Rectal smooth muscle tissue (tissue), 1 donor: ENCODE data around the gene FGGY.

Experiments used
- H3K27ac ChIP-seq: one replicate; pipeline ENCODE4 v1.7.0; 2013; ENCODE audit warnings: low read depth, low read length, inconsistent platforms
- H3K27me3 ChIP-seq: one replicate; pipeline ENCODE4 v1.7.0; 2013; ENCODE audit warnings: low read length; ENCODE audit not compliant: control insufficient read depth, insufficient read depth
- H3K36me3 ChIP-seq: one replicate; pipeline ENCODE4 v1.7.0; 2013; ENCODE audit warnings: low read length; ENCODE audit not compliant: control insufficient read depth, insufficient read depth
- H3K4me1 ChIP-seq: one replicate; pipeline ENCODE4 v1.7.0; 2013; ENCODE audit warnings: low read length; ENCODE audit not compliant: control insufficient read depth, insufficient read depth
- H3K4me3 ChIP-seq: one replicate; pipeline ENCODE4 v1.7.0; 2013; ENCODE audit warnings: low read length
- H3K9ac ChIP-seq: one replicate; pipeline ENCODE4 v1.7.0; 2013; ENCODE audit warnings: low read length

The FGGY gene

GRCh38 chr1:59736744-59737143 lies 439.9 kb downstream of the FGGY start:
- Histone ChIP-seq H3K9ac (no peak overlapping the region), H3K27ac (no peak overlapping the region), H3K27me3 (no peaks in the 10 kb centered on the region), H3K36me3 (no peaks in the 10 kb centered on the region), H3K4me1 (peaks cover 15% of the 10 kb centered on the region), H3K4me3 (no peak overlapping the region)

DNA sequence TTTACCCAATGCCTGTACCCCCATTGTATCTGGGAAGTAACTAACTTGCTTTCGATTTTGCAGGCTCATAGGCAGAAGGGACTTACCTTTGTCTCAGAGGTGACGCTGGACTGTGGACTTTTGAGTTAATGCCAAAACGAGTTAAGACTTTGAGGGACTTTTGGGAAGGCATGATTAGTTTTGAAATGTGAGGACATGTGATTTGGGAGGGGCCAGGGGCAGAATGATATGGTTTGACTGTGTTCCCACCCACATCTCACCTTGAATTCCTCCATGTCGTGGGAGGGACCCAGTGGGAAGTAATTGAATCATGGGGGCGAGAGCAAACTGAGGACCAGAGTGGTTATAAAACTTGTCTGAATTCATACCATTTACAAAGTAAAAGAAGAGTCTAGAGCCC lies 440.7 kb downstream of the FGGY start:
- no peaks in the 10 kb centered on the region for H3K36me3 ChIP-seq
- H3K4me3 ChIP-seq = no peak overlapping the region
- H3K4me1 ChIP-seq = peaks cover 6% of the 10 kb centered on the region
- no peak overlapping the region for H3K27ac ChIP-seq
- H3K9ac ChIP-seq = no peak overlapping the region
- no peaks in the 10 kb centered on the region for H3K27me3 ChIP-seq

GRCh38 chr1:59738152-59738551 lies 441.3 kb downstream of the FGGY start:
- H3K36me3 ChIP-seq = no peaks in the 10 kb centered on the region
- no peak overlapping the region for H3K4me3 ChIP-seq
- no peak overlapping the region for H3K27ac ChIP-seq
- peaks cover 4% of the 10 kb centered on the region for H3K4me1 ChIP-seq
- no peak overlapping the region for H3K9ac ChIP-seq
- no peaks in the 10 kb centered on the region for H3K27me3 ChIP-seq

DNA sequence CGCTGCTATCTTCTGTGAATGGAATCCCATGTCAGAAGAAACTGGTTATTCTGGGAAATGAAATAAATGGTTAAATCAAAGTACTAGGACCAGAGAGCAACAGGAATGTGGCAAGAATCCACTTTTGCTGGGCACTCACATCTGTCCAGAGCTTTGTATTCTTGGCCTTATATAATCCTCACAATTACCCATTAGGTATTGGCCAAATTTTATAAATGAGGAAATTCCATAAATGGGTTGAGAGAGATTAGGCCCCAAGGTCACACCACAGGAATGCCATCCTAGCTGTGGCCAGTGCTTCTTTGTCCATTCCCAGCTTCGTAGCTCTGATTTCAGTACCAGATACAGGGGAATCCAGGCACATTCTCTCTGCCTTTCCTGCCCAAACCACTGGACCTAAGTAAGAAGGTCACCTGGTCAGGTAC lies 441.7 kb downstream of the FGGY start:
- no peaks in the 10 kb centered on the region for H3K27me3 ChIP-seq
- peaks cover 3% of the 10 kb centered on the region for H3K4me1 ChIP-seq
- no peak overlapping the region for H3K9ac ChIP-seq
- H3K4me3 ChIP-seq = no peak overlapping the region
- H3K27ac ChIP-seq = no peak overlapping the region
- H3K36me3 ChIP-seq = no peaks in the 10 kb centered on the region

GRCh38 chr1:59739111-59739510 lies 442.2 kb downstream of the FGGY start:
- no peak overlapping the region for H3K9ac ChIP-seq
- no peaks in the 10 kb centered on the region for H3K27me3 ChIP-seq
- peaks cover 3% of the 10 kb centered on the region for H3K4me1 ChIP-seq
- no peak overlapping the region for H3K4me3 ChIP-seq
- no peak overlapping the region for H3K27ac ChIP-seq
- no peaks in the 10 kb centered on the region for H3K36me3 ChIP-seq

- H3K36me3 ChIP-seq = no peaks in the 10 kb centered on the region
- no peaks in the 10 kb centered on the region for H3K27me3 ChIP-seq
- peaks cover 3% of the 10 kb centered on the region for H3K4me1 ChIP-seq
- no peak overlapping the region for H3K4me3 ChIP-seq
- no peak overlapping the region for H3K9ac ChIP-seq
- no peak overlapping the region for H3K27ac ChIP-seq
Measured at GRCh38 chr1:59742526-59742925, 445.6 kb downstream of the FGGY start.

GRCh38 chr1:59743324-59744091 lies 446.6 kb downstream of the FGGY start:
- Histone ChIP-seq H3K36me3 (no peaks in the 10 kb centered on the region), H3K4me1 (peaks cover 3% of the 10 kb centered on the region), H3K27me3 (no peaks in the 10 kb centered on the region), H3K27ac (no peak overlapping the region), H3K9ac (no peak overlapping the region), H3K4me3 (no peak overlapping the region)

DNA sequence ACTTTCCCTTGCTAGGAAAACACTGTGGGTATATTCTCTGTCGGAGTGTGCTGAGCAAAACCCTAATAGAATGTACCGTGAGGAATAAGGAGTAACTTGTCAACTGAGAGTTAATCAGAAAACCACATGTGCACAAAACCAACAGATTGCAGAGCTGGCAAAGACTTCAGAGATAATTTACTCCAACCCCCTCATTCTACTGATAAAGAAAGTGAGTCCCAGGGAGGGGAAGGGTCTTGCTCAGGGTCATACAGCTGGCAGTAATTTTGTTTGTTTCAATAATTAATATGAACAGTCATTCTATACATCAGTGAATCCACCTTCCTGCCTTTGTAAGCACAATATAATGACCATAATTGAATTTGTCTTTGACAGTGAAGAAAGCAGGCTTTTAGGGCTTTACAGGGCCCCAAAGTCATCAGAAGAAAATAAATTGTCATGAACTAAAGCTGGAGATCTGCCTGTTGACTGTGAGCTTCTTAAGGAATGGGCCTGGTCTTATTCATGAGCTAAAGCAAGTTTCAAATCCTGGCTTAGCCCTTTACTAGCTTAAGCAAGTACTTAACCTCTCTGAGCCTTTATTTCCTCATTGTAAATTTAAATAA lies 450.6 kb downstream of the FGGY start:
- Histone ChIP-seq H3K9ac (no peak overlapping the region), H3K36me3 (no peaks in the 10 kb centered on the region), H3K4me1 (peaks cover 6% of the 10 kb centered on the region), H3K27me3 (no peaks in the 10 kb centered on the region), H3K27ac (no peak overlapping the region), H3K4me3 (no peak overlapping the region)

GRCh38 chr1:59748123-59748522 lies 451.2 kb downstream of the FGGY start:
- H3K27me3 ChIP-seq = no peaks in the 10 kb centered on the region
- no peak overlapping the region for H3K9ac ChIP-seq
- H3K4me1 ChIP-seq = peaks cover 3% of the 10 kb centered on the region
- no peak overlapping the region for H3K27ac ChIP-seq
- no peaks in the 10 kb centered on the region for H3K36me3 ChIP-seq
- H3K4me3 ChIP-seq = no peak overlapping the region

DNA sequence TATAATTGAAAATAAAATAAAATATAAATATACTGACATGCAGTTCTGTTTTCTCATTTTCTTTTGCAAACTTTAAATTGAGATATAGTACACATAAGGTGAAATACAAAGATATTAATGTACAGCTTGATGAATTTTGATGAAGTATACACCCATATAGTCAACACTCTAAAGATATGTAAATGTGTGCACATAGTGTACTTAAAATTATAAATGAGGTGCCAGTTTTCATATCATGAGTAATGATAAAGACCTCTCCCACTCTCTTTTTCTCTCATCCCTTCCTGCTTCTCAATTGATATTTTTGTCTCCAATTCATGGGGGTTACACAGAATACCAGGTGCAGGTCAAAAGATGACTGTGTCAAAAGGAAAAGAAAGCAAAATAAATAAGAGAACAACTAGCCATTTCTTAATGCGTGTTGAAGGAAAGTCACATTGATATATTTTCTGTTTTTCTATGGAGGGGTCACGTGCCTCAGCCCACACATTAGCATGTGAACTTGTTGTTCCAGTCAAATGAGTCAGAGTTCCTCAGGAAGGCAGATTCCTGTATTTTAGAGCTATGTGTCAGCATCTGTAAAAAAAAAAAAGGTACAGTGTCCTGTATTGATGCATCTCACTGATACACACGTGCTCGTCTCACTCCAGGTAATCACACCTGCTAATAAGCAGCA lies 453.6 kb downstream of the FGGY start:
- Histone ChIP-seq H3K27ac (no peak overlapping the region), H3K36me3 (no peaks in the 10 kb centered on the region), H3K27me3 (no peaks in the 10 kb centered on the region), H3K4me3 (no peak overlapping the region), H3K4me1 (peaks cover 3% of the 10 kb centered on the region), H3K9ac (no peak overlapping the region)

GRCh38 chr1:59751004-59751395 lies 454.1 kb downstream of the FGGY start:
- H3K27me3 ChIP-seq = no peaks in the 10 kb centered on the region
- H3K9ac ChIP-seq = no peak overlapping the region
- H3K27ac ChIP-seq = no peak overlapping the region
- no peak overlapping the region for H3K4me3 ChIP-seq
- peaks cover 6% of the 10 kb centered on the region for H3K4me1 ChIP-seq
- no peaks in the 10 kb centered on the region for H3K36me3 ChIP-seq

DNA sequence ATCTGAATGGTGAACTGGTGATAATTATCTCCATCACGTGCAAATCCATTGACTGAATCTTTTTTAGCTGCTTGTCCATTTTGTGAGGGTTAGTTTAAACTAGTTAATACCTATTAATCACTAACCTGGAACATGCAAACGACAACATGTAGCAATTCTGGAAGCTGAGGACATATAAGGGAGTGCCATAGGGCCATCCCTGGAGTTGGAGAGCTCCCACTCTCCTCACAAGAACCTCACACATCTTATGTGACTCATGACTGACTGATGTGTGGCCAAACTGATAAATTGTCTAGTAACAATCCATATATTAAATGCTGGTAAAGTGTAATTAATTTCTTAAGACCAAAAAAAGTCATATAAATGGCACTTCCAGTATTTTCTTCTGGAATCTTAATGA lies 454.9 kb downstream of the FGGY start:
- Histone ChIP-seq H3K4me3 (no peak overlapping the region), H3K27ac (no peak overlapping the region), H3K4me1 (peaks cover 6% of the 10 kb centered on the region), H3K36me3 (no peaks in the 10 kb centered on the region), H3K9ac (no peak overlapping the region), H3K27me3 (no peaks in the 10 kb centered on the region)
